Fibroblast of the aortic adventitia (primary cell): ENCODE results near the gene CTNNA2. TPM values are rescaled to one million over a fixed set of nuclear protein-coding genes. Genes with fewer than 3 reads are reported as not detected.

Experiments used
- DNase-seq: peaks from one replicate; pipeline ENCODE4 v3.0.0-alpha.2; 2010; ENCODE audit warnings: low read depth
- H3K4me3 ChIP-seq: 2 replicates; pipeline ENCODE4 v1.5.1; 2011; ENCODE audit warnings: low read depth, mild to moderate bottlenecking, control low read depth, low read length, moderate library complexity
- CTCF ChIP-seq: IDR thresholded peaks from 2 replicates; pipeline ENCODE4 v1.5.1; 2011; ENCODE audit warnings: mild to moderate bottlenecking, low read length, control low read depth, inconsistent platforms; ENCODE audit not compliant: insufficient read depth
- total RNA-seq: library from RNA; depleted of rRNA; stranded (reverse); fragments of >200 nt; gene quantifications from 2 replicates; pipeline ENCODE4 v1.2.3, GENCODE V29; 2012; ENCODE audit warnings: low replicate concordance

The CTNNA2 gene
- total RNA-seq, 1 donor = 0.36 TPM

DNA sequence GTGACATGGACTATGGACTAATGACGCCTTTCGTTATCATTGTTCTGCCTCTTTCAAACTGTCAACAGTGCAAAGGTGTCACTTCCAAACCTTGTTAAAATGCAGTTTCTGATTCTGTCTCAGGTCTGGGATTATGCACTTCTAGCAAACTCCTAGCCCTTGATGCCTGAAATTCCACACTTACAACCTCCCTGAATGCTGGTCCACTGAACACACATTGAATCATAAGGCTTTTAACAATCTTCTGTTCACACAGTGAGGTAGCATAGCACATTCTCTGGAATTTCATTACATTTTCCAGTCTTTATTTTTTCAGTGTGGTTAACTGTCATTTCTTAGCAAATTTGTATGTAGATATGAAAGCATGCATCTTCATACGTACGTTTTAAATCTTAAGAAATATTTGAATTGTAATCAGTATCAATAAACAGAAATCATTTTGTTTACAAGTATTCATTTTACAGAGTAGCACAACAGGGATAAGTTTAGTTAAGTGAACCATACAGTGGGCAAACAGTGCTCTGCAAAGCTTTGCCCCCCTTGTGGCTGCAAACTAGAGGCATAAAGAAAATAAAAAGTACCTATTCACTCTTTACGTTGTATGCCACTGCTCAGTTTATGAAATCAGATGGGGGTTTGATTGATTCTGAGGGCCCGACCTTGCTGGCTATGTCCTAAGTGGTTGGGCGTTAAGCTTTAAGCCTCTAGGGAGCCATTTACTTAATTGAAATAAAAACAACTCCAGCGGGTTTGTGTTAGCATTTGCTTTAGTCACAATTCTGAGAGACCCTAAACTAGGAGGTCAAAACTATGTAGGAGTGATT, 540.9 kb downstream of the CTNNA2 start:
- no peak overlapping the region for H3K4me3 ChIP-seq
- no peak for TF ChIP-seq CTCF
- no peak for DNase-seq

DNA sequence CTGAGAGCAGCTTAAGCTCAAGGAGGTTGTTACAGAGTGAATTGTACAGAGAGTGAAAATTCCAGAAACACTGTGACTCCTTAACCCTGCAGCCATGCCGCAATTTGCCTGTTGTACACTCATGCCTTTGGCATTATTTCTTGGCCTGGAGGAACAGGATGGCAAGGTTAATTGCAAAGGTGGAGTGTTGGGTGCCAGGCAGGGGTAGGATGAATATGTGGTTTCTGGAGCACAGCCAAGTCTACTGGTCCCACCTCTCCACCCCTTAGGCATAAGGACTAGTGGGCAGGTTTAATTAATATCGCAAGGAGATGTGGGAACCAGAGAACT, 541.5 kb downstream of the CTNNA2 start:
- DNase-seq = no peak
- no peak overlapping the region for H3K4me3 ChIP-seq
- no peak for TF ChIP-seq CTCF

DNA sequence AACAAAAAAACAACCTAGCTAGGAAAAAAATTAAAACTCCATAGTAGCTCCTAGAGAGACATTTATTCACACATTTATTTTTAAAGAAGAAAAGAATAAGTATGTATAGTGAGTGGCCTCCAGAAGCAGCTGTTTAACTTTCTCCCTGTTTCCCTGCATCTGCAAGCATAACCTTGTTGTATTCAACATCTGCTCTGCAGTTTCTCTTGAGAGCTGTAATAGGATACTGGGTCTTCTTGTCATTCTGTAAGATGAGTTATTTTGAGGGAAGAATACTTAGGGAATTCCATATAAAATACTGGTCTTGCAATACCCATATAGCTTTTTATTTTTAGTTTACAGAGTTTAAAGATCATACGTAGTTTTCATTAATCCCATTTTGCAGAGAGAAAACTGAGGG, 545.1 kb downstream of the CTNNA2 start:
- no peak overlapping the region for H3K4me3 ChIP-seq
- TF ChIP-seq CTCF = no peak
- no peak for DNase-seq

DNA sequence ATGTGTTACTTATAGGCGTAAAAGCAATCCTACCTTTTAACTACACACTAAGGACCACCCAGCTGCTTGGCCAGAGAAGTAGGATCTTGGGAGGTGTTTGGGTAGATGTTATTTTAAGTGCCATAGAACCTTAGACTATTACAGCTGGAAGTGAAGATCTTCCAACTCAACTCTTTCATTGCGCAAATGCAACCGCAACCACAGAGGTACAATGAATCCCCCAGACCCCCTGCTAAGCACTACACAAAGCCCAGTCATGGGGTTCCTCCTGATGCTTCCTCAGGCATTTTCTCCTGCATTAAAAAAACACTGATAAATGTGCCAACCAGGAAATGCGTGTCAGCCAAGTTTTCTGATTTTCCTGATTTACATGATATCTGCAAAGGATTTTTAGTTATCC, 545.7 kb downstream of the CTNNA2 start:
- no peak overlapping the region for H3K4me3 ChIP-seq
- TF ChIP-seq CTCF = no peak
- DNase-seq = no peak

DNA sequence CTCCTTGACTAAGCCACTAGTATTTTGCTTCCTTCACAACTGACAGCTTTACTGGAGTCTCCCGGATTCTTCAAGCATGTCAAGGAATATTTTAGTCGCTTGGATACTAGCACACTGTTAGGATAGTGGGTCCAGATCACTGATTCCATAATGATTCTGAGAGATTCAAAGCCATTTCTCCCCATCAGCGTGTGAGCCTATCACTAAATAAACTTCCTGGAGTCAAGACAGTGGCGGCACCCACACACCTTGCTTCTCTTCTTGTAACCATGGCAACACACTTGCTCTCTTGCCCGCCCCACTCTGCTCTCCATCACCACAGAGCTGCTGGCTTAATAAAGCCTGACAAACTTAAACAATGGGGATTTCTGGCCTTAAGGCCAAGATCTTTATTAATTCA, 546.6 kb downstream of the CTNNA2 start:
- no peak for TF ChIP-seq CTCF
- no peak overlapping the region for H3K4me3 ChIP-seq
- DNase-seq = no peak

DNA sequence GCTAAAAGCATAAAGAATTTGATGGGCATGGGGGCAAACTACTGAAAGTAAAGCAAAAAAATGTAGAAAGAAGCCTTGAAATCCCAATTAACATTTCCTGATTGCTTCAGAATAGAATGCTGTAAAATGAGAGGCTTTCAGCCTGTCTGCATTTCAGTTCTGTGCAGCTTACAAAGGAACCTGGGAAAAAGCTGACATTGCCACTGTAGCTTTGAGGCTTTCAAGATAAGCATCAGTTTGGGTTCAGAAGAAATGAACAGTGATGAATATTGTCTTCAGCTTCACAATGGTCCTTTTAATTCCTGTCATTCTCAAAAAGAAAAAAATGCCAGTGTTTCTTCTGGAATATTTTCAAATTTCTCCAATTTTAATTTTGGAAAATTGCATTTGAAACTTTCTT, 549.0 kb downstream of the CTNNA2 start:
- TF ChIP-seq CTCF = no peak
- no peak overlapping the region for H3K4me3 ChIP-seq
- no peak for DNase-seq

- no peak for TF ChIP-seq CTCF
- no peak for DNase-seq
- H3K4me3 ChIP-seq = no peak overlapping the region
These were observed 549.4 kb downstream of the CTNNA2 start for GRCh38 chr2:80062298-80062697.
